ENCODE data around the gene PRKCH. TPM values are rescaled to one million over a fixed set of nuclear protein-coding genes. Genes with fewer than 3 reads are reported as not detected.

Gene PRKCH
- total and polyA plus RNA-seq, 2 of the 13 experiments (the other 11 are each of a cell fraction or from before 2014, with no cell fraction given): 0.48 to 1.3 TPM

- no TSS peak for BruUV-seq (replicated peaks)
Observed at GRCh38 chr14:61365667-61366212, 44.4 kb downstream of the PRKCH start.

More at GRCh38 chr14:61365667-61366212, 44.4 kb downstream of the PRKCH start:
- Histone ChIP-seq H3K4me1 (ENCODE audit: insufficient read depth, low read length) (no peaks in the 10 kb centered on the region), H3K9ac (ENCODE audit: insufficient read depth, low read depth, low read length) (no peak overlapping the region), H4K20me1 (ENCODE audit: insufficient read depth, low read length) (no peaks in the 10 kb centered on the region), H3K9me3 (ENCODE audit: low read length) (no peaks in the 10 kb centered on the region), H3K4me3 (replicated peaks in 1 of 3; ENCODE audit: insufficient read depth in 1 of 3, low read depth in 2 of 3, low read length in 3 of 3) (no peak overlapping the region), H3K27me3 (ENCODE audit: control insufficient read depth in 1 of 2, insufficient read depth in 2 of 2, low read length in 2 of 2) (no peaks in the 10 kb centered on the region; a peak in 1 of 5 replicates), H3K4me2 (ENCODE audit: low read depth, low read length) (no peak overlapping the region), H3K27ac (ENCODE audit: extremely low read length, insufficient read depth, low read length) (no peak overlapping the region), H2AFZ (ENCODE audit: low read length) (no peak overlapping the region), H3K36me3 (replicated peaks in 1 of 2; ENCODE audit: control insufficient read depth in 1 of 2, insufficient read depth in 2 of 2, low read length in 2 of 2) (no peaks in the 10 kb centered on the region), H3K79me2 (ENCODE audit: insufficient read depth, low read length) (no peaks in the 10 kb centered on the region)
- WGBS (ENCODE audit: low lambda C conversion rate): 1% methylated on average over 3 of the region's 3 CpGs
- ATAC-seq: no peak
- in situ Hi-C loops (cut with HindIII; ENCODE audit: extremely low pct_ligation_motif_present, low pct_unique_long_range_greater_than_20kb): no loop called here
- no peak for FAIRE-seq
- POLR2A ChIA-PET: no interaction called here
- intact Hi-C loops (cut with micrococcal nuclease; ENCODE audit: unreplicated experiment): no loop called here
- TF ChIP-seq PRDM15 (CRISPR knock-in tag; IDR thresholded peaks at IDR 0.05): no peak
- no peak for TF ChIP-seq ZUFSP (CRISPR knock-in tag; IDR thresholded peaks at IDR 0.05; ENCODE audit: borderline replicate concordance)
- no peak for TF ChIP-seq MLXIP (CRISPR knock-in tag; IDR thresholded peaks at IDR 0.05; ENCODE audit: borderline replicate concordance)
- TF ChIP-seq RBFOX2 (IDR thresholded peaks at IDR 0.05; ENCODE audit: low read depth, low read length): no peak
- no peak for DNase-seq (ENCODE audit: low spot score)
- CTCF ChIA-PET (ENCODE audit: low intra/inter-chr PET ratio, low total read pairs): no interaction called here
